HepG2 (cell line): ENCODE data around the gene TECTB. TPM values are rescaled to one million over a fixed set of nuclear protein-coding genes. Genes with fewer than 3 reads are reported as not detected.

Source experiments
- ATAC-seq: fragments of 200-7000 bp; cut with Tn5 transposase; 3 replicates; pipeline ENCODE4 v1.9.1; 2020; ENCODE audit warnings: mild to moderate bottlenecking, moderate library complexity
- BruUV-seq: library from RNA; stranded (reverse); fragments of 400-500 nt; replicated peaks from 2 replicates; lab custom pipeline; 2021; lab: Mats Ljungman, UMichigan
- CTCF ChIA-PET: fragments of 300-600 bp; formaldehyde crosslinking; extraction: SDS; loops from one replicate; lab custom pipeline; 2021; ENCODE audit warnings: low total read pairs, inconsistent platforms, low intra/inter-chr PET ratio; lab: Yijun Ruan, JAX
- POLR2A ChIA-PET: fragments of 350-600 bp; sonication (Branson Sonifier 250); formaldehyde crosslinking; loops from one replicate; lab custom pipeline; 2020; ENCODE audit warnings: antibody characterized with exemption, inconsistent platforms; lab: Yijun Ruan, JAX
- DNase-seq: peaks from one replicate; pipeline ENCODE4 v3.0.0-alpha.2; 2015; ENCODE audit warnings: low spot score
- FAIRE-seq: peaks from 3 replicates; lab custom pipeline; 2011; peaks lifted over from hg19 to GRCh38; lab: Jason Lieb, UNC
- H2AFZ ChIP-seq: one replicate; pipeline ENCODE4 v1.6.1; 2011; ENCODE audit warnings: low read length, inconsistent platforms
- H3K27ac ChIP-seq: fragments of 300-600 bp; 3 replicates; pipeline ENCODE4 v1.8.0; 2011; ENCODE audit warnings: mixed run types, mild to moderate bottlenecking, mixed read lengths, low read length, inconsistent platforms; ENCODE audit not compliant: insufficient read depth; ENCODE audit errors: extremely low read length
- H3K27me3 ChIP-seq, 2 experiments: fragments of 200-600 bp in 1 of 2; 2 replicates in 1 of 2; 3 replicates in 1 of 2; pipeline versions ENCODE4 v1.6.0 to v1.8.0; 2011; ENCODE audit warnings: low read length in 2 of 2, mild to moderate bottlenecking in 2 of 2, moderate library complexity in 2 of 2, inconsistent platforms in 1 of 2; ENCODE audit not compliant: insufficient read depth in 2 of 2, control insufficient read depth in 1 of 2
- H3K36me3 ChIP-seq, 2 experiments: fragments of 200-600 bp in 1 of 2; replicated peaks in 1 of 2; 2 replicates in 1 of 2; 3 replicates in 1 of 2; pipeline versions ENCODE4 v1.5.1 to v1.8.0; 2011; ENCODE audit warnings: low read length in 2 of 2, inconsistent platforms in 1 of 2; ENCODE audit not compliant: insufficient read depth in 2 of 2, control insufficient read depth in 1 of 2
- H3K4me1 ChIP-seq: 2 replicates; pipeline ENCODE4 v1.5.1; 2012; ENCODE audit warnings: low read length, inconsistent platforms; ENCODE audit not compliant: insufficient read depth
- H3K4me2 ChIP-seq: 2 replicates; pipeline ENCODE4 v1.6.0; 2011; ENCODE audit warnings: low read depth, low read length, inconsistent platforms
- H3K4me3 ChIP-seq, 3 experiments: fragments of 200-600 bp in 1 of 3; sonication (generic), shearing (Covaris generic) in 1 of 3; replicated peaks in 1 of 3; 2 replicates each; pipeline ENCODE4 v1.5.1; 2011 to 2016; ENCODE audit warnings: low read length in 3 of 3, inconsistent platforms in 2 of 3, low read depth in 2 of 3, mild to moderate bottlenecking in 2 of 3, control low read depth in 1 of 3, mixed read lengths in 1 of 3; ENCODE audit not compliant: insufficient read depth in 1 of 3
- H3K79me2 ChIP-seq: one replicate; pipeline ENCODE4 v1.6.1; 2011; ENCODE audit warnings: low read length, inconsistent platforms; ENCODE audit not compliant: insufficient read depth
- H3K9ac ChIP-seq: 2 replicates; pipeline ENCODE4 v1.6.0; 2011; ENCODE audit warnings: mild to moderate bottlenecking, low read depth, low read length, inconsistent platforms; ENCODE audit not compliant: insufficient read depth
- H3K9me3 ChIP-seq: 2 replicates; pipeline ENCODE4 v1.5.1; 2012; ENCODE audit warnings: mild to moderate bottlenecking, low read length
- H4K20me1 ChIP-seq: 2 replicates; pipeline ENCODE4 v1.6.0; 2011; ENCODE audit warnings: inconsistent platforms, mild to moderate bottlenecking, low read length, moderate library complexity; ENCODE audit not compliant: insufficient read depth
- ATF4 ChIP-seq, 2 experiments: fragments of 450-650 bp in 1 of 2; sonication (generic) in 1 of 2; formaldehyde crosslinking; IDR thresholded peaks; 2 replicates each; pipeline versions ENCODE4 v1.5.0 to v1.8.0; 2020 to 2022; ENCODE audit warnings: mild to moderate bottlenecking in 1 of 2, missing genetic modification reagents in 1 of 2
- CEBPB ChIP-seq: IDR thresholded peaks from 2 replicates; pipeline ENCODE4 v1.6.1; 2011; ENCODE audit warnings: low read depth, low read length, improper control_type of control experiment, borderline replicate concordance
- CEBPG ChIP-seq: IDR thresholded peaks from 2 replicates; pipeline ENCODE4 v1.6.1; 2016
- MNT ChIP-seq: fragments of 450-650 bp; IDR thresholded peaks from 2 replicates; pipeline ENCODE4 v1.6.1; 2016
- PCBP1 ChIP-seq: fragments of 200-400 bp; formaldehyde crosslinking; IDR thresholded peaks from 2 replicates; pipeline ENCODE4 v1.6.1; 2017; ENCODE audit warnings: mild to moderate bottlenecking, low read depth, low read length, borderline replicate concordance
- SNAPC5 ChIP-seq: sonication (generic); formaldehyde crosslinking; IDR thresholded peaks from 2 replicates; pipeline ENCODE4 v1.8.1; 2023; ENCODE audit warnings: mild to moderate bottlenecking, missing genetic modification reagents, borderline replicate concordance
- TARDBP ChIP-seq: sonication (generic); formaldehyde crosslinking; IDR thresholded peaks from 2 replicates; pipeline ENCODE4 v1.8.0; 2022; ENCODE audit warnings: mild to moderate bottlenecking, missing genetic modification reagents
- TMF1 ChIP-seq: sonication (generic); formaldehyde crosslinking; IDR thresholded peaks from 2 replicates; pipeline ENCODE4 v1.8.1; 2022; ENCODE audit warnings: low read depth, missing genetic modification reagents
- UBTF ChIP-seq: sonication (generic); formaldehyde crosslinking; IDR thresholded peaks from 2 replicates; pipeline ENCODE4 v1.4.0; 2020; ENCODE audit warnings: mild to moderate bottlenecking, missing genetic modification reagents
- ZFX ChIP-seq: sonication (generic); formaldehyde crosslinking; IDR thresholded peaks from 2 replicates; pipeline ENCODE4 v1.4.0; 2020; ENCODE audit warnings: mild to moderate bottlenecking, low read depth, missing genetic modification reagents, moderate library complexity
- ZNF326 ChIP-seq: sonication (generic); formaldehyde crosslinking; IDR thresholded peaks from 2 replicates; pipeline ENCODE4 v1.4.0; 2020; ENCODE audit warnings: missing genetic modification reagents, borderline replicate concordance
- ZNF644 ChIP-seq: IDR thresholded peaks from 2 replicates; pipeline ENCODE4 v1.6.1; 2016; ENCODE audit warnings: low read depth
- WGBS: methylation state at CpG from one replicate; pipeline ENCODE4 v1.1.6; 2017; ENCODE audit warnings: low lambda C conversion rate; 5-methylcytosine and 5-hydroxymethylcytosine counted together
- in situ Hi-C: cut with HindIII; loops from 2 replicates; pipeline ENCODE4 v1.10.0; 2017; ENCODE audit warnings: low pct_unique_long_range_greater_than_20kb; ENCODE audit not compliant: extremely low pct_ligation_motif_present
- intact Hi-C: fragments of 100-400 bp; cut with micrococcal nuclease; formaldehyde crosslinking; loops from one replicate; pipeline ENCODE4 v1.10.0; 2022; ENCODE audit not compliant: unreplicated experiment
- polyA plus RNA-seq, 8 experiments: library from polyadenylated mRNA; depleted of rRNA in 3 of 8; stranded (reverse) in 7 of 8; unstranded in 1 of 8; fragments of >200 nt; fragmentation: Illumina TruSeq in 4 of 8; extraction: Trizol in 4 of 8; gene quantifications; 2 replicates each; pipeline versions ENCODE4 v1.2.1 to v1.2.3, GENCODE V29; 2011 to 2016; ENCODE audit warnings: low read depth in 4 of 8, missing spikeins in 1 of 8, mixed read lengths in 1 of 8; ENCODE audit not compliant: insufficient read depth in 1 of 8
- total RNA-seq, 5 experiments: library from RNA; depleted of rRNA; stranded (reverse); fragments of >200 nt; fragmentation: Illumina TruSeq; extraction: Trizol; gene quantifications; 2 replicates each; pipeline ENCODE4 v1.2.3, GENCODE V29; 2016; ENCODE audit warnings: low read depth in 1 of 5

Gene TECTB
- total and polyA plus RNA-seq, 2 of the 13 experiments (the other 11 are each of a cell fraction or from before 2014, with no cell fraction given), result 0.78 to 1.8 TPM

- TF ChIP-seq CEBPG (CRISPR knock-in tag) (peak; percentile 45), SNAPC5 (CRISPR knock-in tag) (no peak), PCBP1 (no peak), CEBPB (peak; percentile 60), ATF4 (CRISPR knock-in tag; IDR thresholded peaks at IDR 0.05) (peak in 1 of 2 experiments; percentile 84; a peak in 2 of 4 replicates)
- ATAC-seq (no peak), DNase-seq (no peak), FAIRE-seq (no peak)
- WGBS, result 95% methylated on average over 3 of the region's 3 CpGs
- CTCF ChIA-PET, result no interaction called here
- no peaks in the 10 kb centered on the region for H3K36me3 ChIP-seq
- H4K20me1 ChIP-seq, result no peaks in the 10 kb centered on the region
- intact Hi-C loops (no loop called here), in situ Hi-C loops (no loop called here)
- H3K27ac ChIP-seq, result no peak overlapping the region
- no TSS peak for BruUV-seq
- H3K4me3 ChIP-seq, result no peak overlapping the region
- H3K27me3 ChIP-seq, result no peaks in the 10 kb centered on the region
- H3K4me2 ChIP-seq, result no peak overlapping the region
- no peak overlapping the region for H3K9ac ChIP-seq
- no peak overlapping the region for H2AFZ ChIP-seq
- POLR2A ChIA-PET, result interaction anchor here (1.5 to 7.5 kb wide), 3 partner anchors 10 to 46 kb away, joined by 3 to 142 read pairs (median 16); no protein-coding TSS in a partner anchor
- H3K4me1 ChIP-seq, result peaks cover 51% of the 10 kb centered on the region
- no peaks in the 10 kb centered on the region for H3K79me2 ChIP-seq
- H3K9me3 ChIP-seq, result peaks cover 8% of the 10 kb centered on the region
Observed at GRCh38 chr10:112271982-112272381, 11.2 kb upstream of the TECTB start.

GRCh38 chr10:112274831-112275230, 8.4 kb upstream of the TECTB start:
- in situ Hi-C loops, result no loop called here
- ChIA-PET CTCF (no interaction called here), POLR2A (interaction anchor here (0.9 to 7.5 kb wide), 15 partner anchors 9 to 99 kb away, joined by 3 to 142 read pairs (median 12); partner anchors contain the start of gene ACSL5)
- Histone ChIP-seq H3K9ac (peak overlapping the region; percentile 75), H3K4me1 (peaks cover 80% of the 10 kb centered on the region), H3K4me3 (peak overlapping the region in 1 of 3 experiments; percentile 32; a peak in 1 of 6 replicates), H3K9me3 (no peaks in the 10 kb centered on the region), H3K27ac (peak overlapping the region; percentile 91), H3K27me3 (no peaks in the 10 kb centered on the region), H3K79me2 (no peaks in the 10 kb centered on the region), H3K36me3 (no peaks in the 10 kb centered on the region), H2AFZ (no peak overlapping the region), H3K4me2 (peak overlapping the region; percentile 64), H4K20me1 (no peaks in the 10 kb centered on the region)
- no TSS peak for BruUV-seq
- DNase-seq (no peak), ATAC-seq (peak; percentile 36), FAIRE-seq (no peak)
- intact Hi-C loops, result loop anchor here (1.0 to 5.0 kb wide), 3 partner anchors 14 to 1663 kb away; no protein-coding TSS in a partner anchor
- WGBS, result 55% methylated on average over 5 of the region's 5 CpGs
- 0 out of 2 replicates have a peak, but pooled peaks have one; percentile 59 for TF ChIP-seq TMF1 (CRISPR knock-in tag)
- no peak for TF ChIP-seq MNT
- TF ChIP-seq UBTF (CRISPR knock-in tag), result 0 out of 2 replicates have a peak, but pooled peaks have one; percentile 27
- 0 out of 2 replicates have a peak, but pooled peaks have one; percentile 22 for TF ChIP-seq ZNF644
- TF ChIP-seq ZFX, result peak; percentile 53; the same call in 1 of the 2 replicates
- TF ChIP-seq TARDBP (CRISPR knock-in tag), result peak; percentile 45; the same call in 1 of the 2 replicates
- TF ChIP-seq ZNF326 (CRISPR knock-in tag), result no peak
